Ovary (tissue), 3 donors: ENCODE measurements around the gene KCTD16.

Source experiments
- CTCF ChIP-seq, 3 donors: fragments of 450-650 bp in 2 of 3; fragments of 200-600 bp in 1 of 3; IDR thresholded peaks; one replicate each; pipeline versions ENCODE4 v1.5.1 to v1.8.0; 2016 to 2022; ENCODE audit warnings: antibody characterized with exemption in 3 of 3, mild to moderate bottlenecking in 1 of 3
- POLR2A ChIP-seq: fragments of 450-650 bp; IDR thresholded peaks from one replicate; pipeline ENCODE4 v1.6.1; 2017; ENCODE audit warnings: antibody characterized with exemption, mild to moderate bottlenecking, moderate library complexity
- donor health status: DM: no; HTN: no; CAD: no.

GRCh38 chr5:144352330-144352729, 181.7 kb downstream of the KCTD16 start:
- TF ChIP-seq POLR2A (no peak), CTCF (IDR thresholded peaks at IDR 0.05) (no peak)
